HG03103 (cell line): ENCODE measurements around the gene SGCE.
A peak's percentile ranks its signal among the peaks of the same experiment; 100 is the strongest.

Experiments used
- ATAC-seq: cut with Tn5 transposase; IDR thresholded peaks from one replicate; pipeline ENCODE4 v1.9.1; 2021; ENCODE audit warnings: low read depth; ENCODE audit not compliant: unreplicated experiment

SGCE gene

DNA sequence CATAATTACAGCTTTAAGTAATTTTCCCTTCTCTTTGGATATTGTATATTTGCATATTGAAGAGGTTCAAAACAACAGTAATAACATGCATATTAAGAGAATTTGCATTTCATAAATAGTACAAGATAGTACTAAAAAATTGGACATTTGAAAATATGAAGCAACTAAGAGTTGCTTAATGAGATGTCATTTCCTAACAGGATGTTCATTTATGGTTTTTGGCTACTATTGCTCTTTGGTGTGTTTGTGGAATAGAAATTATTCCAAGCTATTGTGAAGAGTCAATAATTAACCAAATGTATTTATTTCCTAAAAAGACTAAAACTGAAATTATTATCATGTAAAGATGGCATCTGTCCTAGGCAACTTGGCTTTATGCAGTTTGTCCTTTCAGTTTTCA is 4.1 kb upstream of the SGCE start:
- ATAC-seq: no peak

DNA sequence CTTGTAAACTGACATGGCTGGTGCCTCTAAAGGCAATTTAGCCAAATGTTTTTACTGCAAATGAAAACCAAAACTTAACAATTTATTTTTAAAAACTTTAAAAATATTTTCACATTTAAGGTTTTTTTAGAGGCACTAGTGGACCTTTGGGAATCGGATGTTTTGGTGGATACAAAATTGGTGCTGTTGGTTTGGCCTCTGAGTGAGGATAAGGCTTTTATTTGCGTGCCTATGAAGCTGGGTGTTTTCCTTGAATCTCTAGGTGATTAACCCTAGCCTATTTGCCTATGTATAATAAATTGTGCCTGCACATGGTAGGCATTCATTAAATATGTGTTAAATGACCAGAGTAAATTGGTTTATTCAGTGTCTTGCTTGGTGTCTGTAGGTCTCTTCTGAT is 2.9 kb upstream of the SGCE start:
- ATAC-seq: no peak

DNA sequence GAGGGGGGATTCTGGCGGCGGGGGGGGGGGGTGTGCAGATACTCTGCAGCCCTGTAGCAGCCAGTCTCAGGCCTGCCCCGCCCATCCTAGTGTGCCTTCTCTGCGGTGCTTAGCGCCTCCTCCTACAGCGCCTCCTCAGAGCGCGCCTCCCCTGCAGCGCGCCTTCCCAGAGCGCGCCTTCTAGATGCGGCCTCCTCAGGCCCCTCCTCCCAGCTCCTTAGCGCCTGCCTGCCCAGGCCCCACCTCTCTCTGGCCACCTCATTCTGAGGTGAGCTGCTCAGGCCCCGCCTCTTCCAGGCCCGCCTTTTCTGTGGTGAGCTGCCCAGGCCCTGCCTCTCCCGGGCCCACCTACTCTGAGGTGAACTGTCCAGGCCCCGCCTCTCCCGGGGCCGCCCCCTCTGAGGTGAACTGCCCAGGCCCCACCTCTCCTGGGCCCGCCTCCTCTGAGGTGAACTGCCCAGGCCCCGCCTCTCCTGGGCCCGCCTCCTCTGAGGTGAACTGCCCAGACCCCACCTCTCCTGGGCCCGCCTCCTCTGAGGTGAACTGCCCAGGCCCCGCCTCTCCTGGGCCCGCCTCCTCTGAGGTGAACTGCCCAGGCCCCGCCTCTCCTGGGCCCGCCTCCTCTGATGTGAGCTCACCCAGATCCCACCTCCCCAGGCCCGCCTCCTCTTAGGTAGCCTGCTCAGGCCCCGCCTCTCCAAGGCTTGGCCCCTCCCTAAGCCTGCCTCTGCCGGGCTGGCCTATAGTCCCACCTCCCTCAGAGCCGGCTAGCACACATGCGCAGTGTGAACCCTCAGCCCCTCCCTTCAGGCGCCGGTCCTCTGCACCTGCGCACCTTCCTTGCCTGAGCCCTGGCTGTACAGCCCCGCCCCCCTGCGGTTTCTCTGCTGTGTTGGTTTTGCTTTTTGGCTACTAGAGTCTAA is 2.1 kb upstream of the SGCE start:
- peak; percentile 71 for ATAC-seq

DNA sequence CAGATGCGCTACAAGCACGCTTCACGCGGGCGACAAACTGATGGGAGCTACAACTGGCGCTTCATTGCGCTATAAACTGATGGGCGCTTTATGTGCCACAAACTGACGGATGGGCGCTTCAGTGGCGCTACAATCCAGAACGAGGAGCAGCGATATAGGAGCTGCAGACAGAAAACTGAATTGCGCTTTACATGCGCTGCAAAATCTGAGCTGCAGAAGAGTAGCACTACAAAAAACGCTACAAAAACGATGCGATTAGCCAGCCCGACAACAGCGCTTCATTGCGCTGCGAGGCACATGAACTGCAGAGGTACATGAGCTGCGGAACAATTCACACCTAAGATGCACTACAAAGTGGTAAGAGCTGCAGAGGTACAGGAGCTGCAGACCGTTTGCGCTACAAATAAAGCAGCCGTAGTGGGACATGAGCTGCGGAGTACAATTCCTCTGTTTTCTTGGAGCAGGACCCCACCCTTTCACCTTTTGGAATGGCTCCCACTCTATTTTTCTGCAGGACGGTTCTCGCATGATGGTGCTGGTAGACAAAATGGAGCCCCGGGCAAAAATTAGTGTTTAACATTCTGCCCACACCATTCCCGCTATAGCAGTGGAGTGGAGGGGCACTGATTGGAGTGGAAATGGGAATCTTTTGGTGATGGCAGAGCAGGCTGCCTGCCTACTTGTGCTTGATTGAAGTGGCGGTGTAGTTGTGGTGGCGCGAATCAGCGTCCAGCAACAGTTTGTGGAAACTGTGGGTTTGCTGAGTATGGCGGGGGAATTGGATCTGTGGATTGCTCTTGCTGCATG is 1.2 kb upstream of the SGCE start:
- ATAC-seq: no peak

DNA sequence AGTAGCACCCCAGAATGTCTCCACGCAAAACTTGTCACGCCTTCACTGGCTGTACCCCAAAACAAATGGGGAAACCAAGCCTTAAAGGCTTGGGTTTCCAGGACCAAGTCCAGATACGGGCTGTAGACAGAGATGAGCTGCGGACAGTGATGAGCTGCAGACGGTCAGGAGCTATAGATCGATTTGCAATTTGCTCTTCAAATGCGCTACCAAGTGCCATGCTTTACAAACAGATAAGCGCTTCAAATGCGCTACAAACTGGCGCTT is 658 bp upstream of the SGCE start:
- ATAC-seq: no peak

DNA sequence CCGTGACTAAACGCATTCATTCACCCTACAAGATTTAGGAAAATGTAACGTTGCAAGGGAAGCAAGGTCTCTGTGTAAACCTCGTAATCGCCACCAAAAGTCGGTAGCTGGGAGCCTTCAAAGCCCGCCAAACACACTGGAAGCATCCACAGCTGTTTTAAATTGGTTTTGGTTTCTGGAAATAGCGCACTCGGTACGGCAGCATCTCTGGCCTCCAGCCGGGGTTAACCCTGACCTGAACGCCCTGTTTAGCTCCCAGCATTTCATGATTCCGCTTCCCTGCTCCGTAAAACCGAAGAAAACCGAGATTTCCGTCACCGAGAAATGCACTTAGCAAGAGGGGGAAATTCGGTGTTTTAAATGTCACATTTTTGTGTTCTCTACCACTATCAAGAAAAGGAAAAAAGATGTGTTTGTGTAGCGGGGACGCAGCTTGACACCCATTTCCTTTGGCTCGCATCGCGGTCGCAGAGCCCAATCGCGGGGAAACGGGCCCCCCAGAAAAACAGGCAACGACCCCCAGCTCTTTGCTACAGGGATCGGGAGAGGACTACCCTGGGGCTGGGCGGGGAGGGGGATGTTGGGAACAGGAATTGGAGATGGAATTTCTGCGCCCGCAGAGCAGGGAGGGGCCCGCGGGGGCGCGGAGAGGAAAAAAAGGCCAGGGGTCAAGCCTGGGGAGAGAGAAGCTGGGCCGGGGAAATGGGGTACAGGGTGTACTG is 646 bp downstream of the SGCE start:
- ATAC-seq: no peak

DNA sequence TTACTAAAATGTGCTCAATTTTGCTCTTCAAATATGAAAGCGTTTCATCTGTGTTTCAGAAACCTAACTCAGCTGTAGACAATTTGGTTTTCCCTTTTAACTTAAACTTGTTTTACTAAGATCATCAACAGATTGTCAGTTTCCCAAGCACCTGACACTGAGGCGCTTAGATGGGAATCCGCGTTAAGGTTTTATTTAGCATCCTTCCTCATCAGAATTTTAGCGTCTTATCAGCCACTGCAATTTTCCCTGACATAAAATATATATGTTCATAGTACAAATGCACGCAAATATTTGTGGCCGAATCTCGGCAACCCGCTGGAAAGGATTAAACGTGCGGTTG is 1.2 kb downstream of the SGCE start:
- ATAC-seq: no peak

DNA sequence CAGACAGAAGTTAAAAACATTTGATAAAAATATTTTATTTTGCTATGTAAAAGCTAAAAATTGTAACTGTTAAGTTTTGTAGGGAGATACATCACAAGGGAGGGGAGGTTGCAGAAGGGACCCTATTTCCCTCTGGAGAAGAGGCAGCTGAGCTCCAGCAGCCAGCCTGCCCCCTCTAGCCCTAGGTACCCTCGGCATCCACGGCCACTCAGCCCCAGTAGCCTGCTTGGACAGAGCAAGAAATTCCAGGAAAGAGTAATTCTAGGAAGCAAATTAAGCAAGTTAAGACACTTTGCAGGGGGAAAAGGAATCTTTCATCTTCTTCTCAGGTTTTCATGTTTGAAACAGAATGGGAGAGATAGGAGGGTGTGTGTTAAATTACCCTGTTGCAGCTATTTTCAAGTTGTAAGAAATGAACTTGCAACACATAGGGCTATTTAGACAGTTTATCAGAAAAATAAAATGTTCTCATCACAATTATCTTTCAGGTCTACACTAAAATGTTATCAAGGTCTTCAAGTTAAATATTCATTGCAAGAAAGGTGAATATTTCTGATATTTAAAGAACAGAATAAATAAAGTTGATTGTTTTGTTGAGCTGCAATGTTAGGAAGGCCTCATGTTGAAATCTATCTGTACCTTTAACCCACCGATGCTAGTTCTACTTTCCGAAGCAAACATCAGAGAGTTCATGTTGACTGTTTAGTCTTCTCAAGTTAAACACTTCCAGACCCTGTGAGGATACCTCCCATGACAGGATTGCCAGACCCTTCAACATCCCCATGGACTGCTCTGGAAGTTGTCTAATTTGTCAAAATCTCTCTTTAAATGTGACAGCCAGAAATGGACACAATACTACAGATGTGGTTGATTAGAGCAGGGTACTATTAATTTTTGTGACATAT is 5.5 kb downstream of the SGCE start:
- no peak for ATAC-seq

DNA sequence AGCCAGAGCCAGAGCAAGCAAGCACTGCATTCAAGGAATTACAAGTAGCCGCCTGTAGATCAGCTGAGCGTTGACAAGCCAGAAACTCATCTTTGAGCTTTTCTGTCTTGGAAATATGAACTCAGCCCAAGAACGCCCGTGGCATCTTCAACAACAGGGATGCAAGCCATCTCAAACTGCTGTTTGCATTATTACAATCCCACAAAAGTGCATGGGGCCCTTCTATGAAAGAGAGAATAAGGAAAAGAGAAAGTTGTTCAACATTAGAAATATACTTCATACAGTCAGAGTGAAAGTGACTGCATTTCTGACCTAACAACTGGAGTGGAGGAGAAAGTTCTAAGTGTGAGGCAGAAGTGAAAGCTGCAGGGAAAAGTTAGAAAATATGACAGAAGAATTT is 6.5 kb downstream of the SGCE start:
- peak; percentile 95 for ATAC-seq

DNA sequence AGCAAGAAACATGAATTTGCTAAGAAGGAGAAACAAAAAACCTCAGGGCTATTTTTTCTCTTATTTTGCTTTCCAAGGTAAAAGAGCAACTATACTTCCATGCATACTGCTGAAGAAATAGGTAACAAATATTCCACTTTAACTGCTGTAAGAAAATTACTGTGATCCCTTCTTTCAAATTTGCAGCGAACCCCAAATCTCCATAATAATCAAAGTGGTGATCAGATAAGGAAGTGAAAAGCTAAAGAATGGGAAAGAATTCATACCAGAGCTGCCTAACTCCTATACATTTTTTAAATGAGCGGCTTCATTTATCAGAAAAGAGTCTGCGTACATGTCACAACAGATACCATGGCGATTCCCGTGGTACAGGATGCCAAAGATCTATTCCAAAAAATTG is 7.2 kb downstream of the SGCE start:
- no peak for ATAC-seq

DNA sequence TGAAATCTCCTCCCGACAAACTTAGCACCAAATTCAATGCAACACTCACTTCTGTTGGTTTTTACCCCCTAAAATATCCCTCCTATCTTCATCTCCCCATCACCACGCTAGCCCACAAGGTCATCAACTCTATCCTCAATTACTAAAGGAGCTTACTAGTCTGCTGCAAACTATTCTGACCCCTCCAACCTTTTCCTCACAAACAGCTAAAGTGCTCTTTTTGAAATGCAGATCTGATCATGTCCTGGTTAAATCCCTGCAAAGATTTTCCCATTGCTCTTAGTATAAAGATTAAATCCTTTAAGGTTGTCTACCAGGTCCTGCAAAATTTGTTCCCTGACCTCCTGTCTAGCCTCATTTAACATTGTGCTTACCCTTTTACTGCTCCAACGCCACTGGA is 8.6 kb downstream of the SGCE start:
- no peak for ATAC-seq

DNA sequence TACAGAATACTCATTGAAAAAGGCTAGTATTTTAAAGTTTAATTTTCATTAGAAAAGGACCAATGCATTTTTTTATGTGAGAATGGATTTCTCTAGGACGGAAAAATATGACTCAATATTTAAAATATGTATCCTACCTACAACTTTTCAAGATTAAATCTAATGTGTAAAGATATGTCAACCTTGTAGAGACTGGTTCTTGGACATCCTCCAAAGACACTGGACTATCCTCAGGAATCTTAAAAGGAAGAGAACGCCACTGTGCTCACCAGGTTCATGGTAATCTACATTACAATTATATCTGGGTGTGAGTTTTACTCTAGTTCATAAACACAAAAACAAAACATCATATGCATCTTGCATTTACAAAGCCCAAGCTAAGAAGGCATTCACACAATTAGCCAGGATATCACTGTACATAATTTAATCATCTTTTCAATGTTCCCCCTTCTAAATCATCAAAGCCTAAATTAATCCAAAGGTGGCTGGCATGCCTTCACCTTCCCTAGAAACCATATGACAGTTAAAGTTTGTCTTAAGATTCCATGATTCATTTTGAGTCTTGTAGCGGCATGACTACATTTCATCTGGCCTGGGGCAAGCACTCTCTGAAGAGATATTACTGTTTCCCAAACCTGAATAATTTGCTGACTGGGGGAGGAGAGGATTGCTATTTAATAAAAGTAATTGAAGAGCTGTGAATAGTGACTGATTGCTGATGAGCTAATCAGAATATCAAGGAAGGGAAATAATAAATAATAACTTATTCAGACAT is 12.0 kb downstream of the SGCE start:
- ATAC-seq: no peak

DNA sequence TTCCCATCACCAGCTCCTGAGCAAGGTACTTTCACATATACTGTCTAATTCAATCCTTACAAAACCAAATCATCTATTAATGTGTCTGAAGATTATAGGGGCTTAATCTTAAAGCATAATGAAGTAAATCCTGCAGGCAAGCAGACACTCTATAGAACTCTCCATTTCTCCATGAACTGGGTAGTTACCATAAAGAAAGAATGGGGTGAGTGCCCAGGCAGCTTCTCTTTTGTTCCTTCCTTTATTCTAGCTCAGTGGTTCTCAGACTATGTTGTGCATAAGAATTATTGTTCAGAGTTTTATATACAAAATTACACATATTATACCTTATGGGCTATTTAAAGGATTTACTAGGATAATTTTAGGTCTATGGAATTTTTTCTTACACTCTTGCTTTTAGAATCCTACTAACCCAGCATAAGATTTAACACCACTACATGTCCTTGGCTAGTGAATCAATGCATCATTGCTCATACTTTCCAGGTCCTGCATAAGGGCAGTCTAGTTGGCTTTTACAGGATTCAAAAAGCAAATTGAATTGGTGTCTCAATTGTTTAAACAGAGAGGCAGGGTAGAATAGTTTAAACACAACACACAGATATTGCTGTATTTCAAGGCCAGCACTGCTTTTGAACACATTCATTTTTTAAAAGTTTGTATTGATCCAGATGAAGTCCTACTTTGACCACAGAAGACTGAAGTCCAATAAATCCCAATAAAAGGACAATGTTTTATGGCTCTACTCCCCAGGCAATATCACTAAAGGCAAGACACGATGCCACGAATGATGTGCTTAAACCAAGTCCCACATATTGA is 12.9 kb downstream of the SGCE start:
- ATAC-seq: no peak

DNA sequence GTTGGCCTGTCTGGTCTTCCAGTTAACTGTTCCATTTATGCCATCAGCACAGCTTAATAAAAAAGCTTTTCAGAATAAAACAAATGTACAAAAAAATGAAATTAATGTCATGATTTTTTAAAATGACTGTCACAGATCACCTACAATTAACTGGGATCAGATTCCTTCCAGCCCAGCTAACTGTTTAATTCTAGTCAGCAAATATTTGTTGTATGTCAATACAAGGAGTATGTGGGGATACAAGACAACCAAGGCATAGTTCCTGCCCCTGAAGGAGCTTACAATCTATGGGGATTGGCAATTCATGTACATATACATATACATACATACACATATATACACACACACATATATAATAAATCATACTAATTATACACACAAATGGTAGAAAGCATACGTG is 16.5 kb downstream of the SGCE start:
- ATAC-seq: no peak

DNA sequence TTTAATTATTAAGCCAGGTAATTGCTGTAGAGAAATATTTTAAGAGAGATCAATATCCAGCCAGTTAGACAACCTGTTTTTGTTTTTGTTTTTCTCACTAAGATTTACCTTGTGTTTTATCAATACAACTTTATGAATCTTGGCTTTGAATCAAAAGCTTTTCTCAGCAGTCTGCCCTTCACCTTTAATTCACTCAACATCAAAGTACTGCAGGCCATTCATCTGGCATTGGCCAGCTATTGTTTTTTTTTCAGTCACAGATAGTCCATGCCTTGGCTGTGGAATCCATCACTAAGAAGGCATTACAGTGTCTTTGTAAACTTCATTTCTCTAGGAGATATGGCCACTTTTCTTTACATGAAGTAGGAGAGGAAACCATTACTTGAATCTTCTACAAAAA is 20.2 kb downstream of the SGCE start:
- ATAC-seq: no peak

DNA sequence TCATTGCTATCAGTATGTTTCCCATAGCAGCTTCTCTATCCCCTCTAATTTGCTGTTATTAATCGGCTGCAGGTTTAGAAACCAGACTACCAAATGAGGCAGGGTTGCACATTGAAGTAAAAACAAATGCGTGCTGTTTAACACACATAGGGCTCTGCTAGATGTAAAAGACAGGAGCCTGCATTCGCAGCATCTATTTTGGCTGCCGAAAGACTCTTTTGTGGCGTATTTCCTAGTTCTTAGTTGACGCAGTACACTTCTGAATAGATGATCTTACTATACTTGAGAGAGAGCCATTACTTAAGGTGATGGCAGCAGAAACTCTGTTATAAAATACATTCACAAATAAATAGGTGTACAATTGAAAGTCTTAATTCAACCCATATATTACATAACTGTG is 21.4 kb downstream of the SGCE start:
- ATAC-seq: no peak

DNA sequence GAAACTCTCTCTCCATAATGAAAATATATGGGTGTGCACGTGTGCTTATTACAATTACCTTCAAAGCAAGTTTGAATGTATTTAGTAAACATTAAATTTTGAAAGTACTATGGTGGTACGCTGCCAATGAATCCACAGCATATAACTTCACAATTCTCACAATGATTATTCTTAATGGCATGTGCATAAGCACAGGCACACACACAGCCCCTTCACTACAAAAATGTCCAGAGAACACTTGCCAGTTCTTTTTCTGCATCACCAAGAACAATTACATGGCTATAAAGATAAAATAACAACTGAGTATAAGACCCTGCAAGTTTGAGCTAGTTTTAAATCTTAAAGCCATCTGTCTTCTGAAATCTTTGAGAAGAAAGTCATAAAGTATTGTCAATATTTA is 22.2 kb downstream of the SGCE start:
- no peak for ATAC-seq

DNA sequence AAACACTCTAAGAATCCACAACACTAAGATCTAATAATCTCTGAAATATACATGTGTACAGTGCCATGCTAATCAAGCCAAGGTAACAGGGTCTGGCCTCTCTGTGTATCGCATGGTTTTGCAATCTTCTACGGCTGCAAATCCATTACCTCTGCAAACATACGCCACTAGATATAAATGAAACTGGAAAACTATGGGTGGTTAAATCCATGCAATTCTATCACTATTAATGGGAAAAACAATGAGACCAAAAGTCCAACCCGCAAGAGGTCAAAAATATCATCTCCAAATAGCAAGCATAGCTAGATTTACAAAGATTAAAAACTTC is 23.0 kb downstream of the SGCE start:
- ATAC-seq: no peak

DNA sequence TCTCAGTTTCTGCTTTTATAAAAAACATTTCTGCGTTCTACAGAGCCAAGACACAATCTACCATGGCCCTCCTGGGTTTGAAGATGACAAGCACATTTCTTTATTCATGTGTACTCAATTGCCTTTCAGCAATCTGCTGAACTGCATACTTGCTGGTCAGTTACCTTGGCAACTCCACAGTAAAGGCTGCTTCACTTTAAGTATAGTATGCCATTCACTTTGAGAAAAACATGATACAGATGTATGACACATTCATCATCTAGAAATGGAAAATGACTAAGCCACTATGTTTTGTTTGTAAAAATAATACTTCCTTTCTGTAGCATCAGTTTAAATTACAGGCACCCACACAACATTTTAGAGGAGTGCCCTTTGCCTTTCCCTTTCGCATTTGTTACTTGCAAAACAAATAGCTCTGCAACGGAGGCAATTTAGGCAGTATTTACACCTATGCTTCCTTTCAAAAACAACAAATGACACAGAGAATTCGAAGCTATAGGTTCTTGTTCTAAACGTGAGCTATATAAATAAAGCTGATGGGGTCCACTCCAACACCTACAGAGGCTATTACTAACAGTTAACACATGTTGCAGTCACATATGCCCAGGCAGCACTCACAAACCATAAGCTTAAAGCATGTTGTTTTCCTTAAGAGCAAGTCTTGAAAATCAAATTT is 23.5 kb downstream of the SGCE start:
- ATAC-seq: no peak
